ENCODE measurements around the gene TOR1A.

GRCh38 chr9:129794549-129794948, 29.4 kb downstream of the TOR1A start:
- TF ChIP-seq CTCF (IDR thresholded peaks at IDR 0.05 in 4 of 5, conservative IDR thresholded peaks at IDR 0.05 in 1 of 5): no peak
- no peak for TF ChIP-seq POLR2A (IDR thresholded peaks at IDR 0.05)

All from gastrocnemius medialis (tissue), 4 donors.